GM10266 (cell line): ENCODE measurements around the gene MPL.
"Not testable (repeated sequence)": the region's sequence is repeated elsewhere in the genome, so short reads cannot be mapped to it uniquely, and the experiment has no call there.

Experiments used
- DNase-seq: peaks from one replicate; pipeline ENCODE4 v3.0.0; 2012; ENCODE audit errors: extremely low spot score
- TF ChIP-seq, protein P1 (sequence below): IDR thresholded peaks from 2 replicates; pipeline ENCODE4 v1.5.1; 2012; ENCODE audit warnings: mild to moderate bottlenecking, low read depth; ENCODE audit not compliant: control insufficient read depth, insufficient read depth; ENCODE audit errors: missing control alignments

The MPL gene

DNA sequence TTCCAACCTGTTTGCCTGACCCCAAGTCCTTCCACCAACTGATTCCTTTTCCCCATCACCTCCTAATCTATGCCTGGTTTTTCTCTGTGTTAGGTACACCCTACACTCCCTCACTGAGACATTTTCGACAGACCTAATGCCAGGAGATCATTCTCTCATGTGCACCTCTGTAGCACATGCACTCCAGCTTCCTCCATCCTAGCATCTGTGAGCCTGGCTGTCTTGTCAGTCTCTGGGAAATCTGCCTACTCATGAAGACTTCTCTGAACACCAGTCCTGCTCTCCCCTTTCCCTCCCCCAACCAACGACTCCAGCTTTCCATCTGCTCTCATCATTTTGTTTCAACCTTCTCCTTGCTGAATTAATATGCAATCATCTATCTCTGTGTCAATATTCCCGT, 51.0 kb downstream of the MPL start:
- no peak for DNase-seq
- TF ChIP-seq, protein P1, sequence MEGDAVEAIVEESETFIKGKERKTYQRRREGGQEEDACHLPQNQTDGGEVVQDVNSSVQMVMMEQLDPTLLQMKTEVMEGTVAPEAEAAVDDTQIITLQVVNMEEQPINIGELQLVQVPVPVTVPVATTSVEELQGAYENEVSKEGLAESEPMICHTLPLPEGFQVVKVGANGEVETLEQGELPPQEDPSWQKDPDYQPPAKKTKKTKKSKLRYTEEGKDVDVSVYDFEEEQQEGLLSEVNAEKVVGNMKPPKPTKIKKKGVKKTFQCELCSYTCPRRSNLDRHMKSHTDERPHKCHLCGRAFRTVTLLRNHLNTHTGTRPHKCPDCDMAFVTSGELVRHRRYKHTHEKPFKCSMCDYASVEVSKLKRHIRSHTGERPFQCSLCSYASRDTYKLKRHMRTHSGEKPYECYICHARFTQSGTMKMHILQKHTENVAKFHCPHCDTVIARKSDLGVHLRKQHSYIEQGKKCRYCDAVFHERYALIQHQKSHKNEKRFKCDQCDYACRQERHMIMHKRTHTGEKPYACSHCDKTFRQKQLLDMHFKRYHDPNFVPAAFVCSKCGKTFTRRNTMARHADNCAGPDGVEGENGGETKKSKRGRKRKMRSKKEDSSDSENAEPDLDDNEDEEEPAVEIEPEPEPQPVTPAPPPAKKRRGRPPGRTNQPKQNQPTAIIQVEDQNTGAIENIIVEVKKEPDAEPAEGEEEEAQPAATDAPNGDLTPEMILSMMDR, result no peak

DNA sequence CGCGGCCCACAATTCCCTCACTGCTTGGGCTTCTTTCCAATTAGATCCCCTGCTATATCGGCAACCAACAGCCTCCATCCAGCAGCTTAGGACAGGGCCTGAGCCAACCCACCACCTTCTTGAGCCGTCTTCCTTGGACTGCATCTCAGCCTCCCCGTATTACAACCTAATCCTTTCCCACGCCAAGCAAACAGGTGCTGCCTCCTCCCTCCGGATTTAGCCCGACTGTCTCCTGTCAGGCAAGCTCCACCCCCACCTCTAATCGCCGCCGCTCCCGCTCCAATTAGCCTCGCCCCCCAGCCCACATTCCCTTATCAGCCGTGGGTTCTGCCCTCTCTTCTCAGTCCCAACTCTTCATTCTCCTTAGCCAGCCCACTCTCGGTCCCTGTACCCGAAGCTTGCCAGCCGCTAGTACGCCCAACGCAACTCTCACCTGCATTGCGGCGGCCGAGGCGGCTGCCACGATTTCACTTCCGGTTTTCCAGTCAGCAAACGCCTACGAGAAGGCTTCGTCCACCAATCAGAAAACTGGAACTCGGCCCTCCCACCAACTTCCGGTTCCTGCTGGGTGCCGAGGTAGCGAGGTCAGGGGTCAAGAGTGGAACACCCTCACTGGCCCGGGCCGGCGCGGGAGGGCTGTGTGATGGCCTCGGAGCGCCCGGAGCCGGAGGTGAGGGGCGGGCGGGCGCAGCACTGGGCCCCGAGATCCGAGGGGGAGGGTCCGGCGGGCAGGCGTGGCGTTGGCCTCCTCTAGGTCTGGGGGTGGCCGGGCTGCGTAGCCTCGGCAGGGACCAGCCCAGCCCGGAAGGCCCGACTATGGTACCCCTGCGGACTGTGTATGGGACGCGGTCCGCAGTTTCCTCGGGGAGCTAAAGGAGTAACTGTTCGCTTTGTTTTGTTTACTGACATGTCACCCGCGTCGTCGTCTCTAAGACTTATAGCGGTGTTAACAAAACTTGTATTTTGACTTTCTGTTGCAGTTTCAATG, 52.0 kb downstream of the MPL start, which contains the start of the genes MED8 and SZT2:
MED8 (minus strand) TSS at position 475 of the 988 bp plus-strand sequence; CDS start at position 439, 36 bp downstream.
SZT2 (plus strand) TSS at position 574 of the 988 bp plus-strand sequence; CDS start at position 644, 70 bp downstream.
- peak; percentile 95 for DNase-seq
- TF ChIP-seq, protein P1, result no peak

DNA sequence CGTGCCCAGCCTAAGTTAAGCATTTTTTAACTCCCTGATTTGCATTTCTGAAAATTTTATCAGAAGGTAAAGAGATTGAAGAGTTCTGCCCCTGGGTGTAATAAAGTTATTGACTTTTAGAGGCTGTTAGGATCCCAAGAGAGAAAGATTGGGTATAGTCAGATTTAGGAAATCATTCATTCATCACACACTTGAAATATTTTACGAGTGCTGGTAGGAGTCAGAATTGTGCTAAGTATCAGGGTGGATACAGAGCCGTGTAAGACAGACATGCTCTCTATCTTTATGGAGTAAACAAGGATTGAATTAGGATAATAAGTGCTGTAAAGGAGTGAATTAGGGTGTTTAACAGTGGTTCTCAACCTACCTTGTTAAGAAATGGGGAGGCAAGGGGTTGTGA, 55.1 kb downstream of the MPL start:
- TF ChIP-seq, protein P1, result no peak
- DNase-seq, result no peak

DNA sequence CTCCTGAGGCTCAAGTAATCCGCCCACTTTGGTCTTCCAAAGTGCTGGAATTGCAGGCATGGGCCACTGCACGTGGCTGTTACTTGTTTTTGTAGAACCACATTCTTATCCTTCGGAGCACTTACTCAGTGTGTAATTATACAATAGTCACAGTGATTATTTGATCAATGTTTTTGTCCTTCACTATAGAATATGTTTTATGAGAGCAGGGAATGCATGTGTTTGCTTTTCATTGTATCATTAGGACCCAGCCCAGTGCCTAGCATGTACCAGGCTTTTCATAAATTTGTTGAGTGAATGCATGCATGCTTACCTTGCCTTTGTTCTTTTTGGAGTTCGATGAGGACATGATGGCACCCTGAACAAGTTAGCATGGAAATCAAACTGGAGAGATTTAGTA, 57.9 kb downstream of the MPL start:
- no peak for DNase-seq
- TF ChIP-seq, protein P1, result no peak

DNA sequence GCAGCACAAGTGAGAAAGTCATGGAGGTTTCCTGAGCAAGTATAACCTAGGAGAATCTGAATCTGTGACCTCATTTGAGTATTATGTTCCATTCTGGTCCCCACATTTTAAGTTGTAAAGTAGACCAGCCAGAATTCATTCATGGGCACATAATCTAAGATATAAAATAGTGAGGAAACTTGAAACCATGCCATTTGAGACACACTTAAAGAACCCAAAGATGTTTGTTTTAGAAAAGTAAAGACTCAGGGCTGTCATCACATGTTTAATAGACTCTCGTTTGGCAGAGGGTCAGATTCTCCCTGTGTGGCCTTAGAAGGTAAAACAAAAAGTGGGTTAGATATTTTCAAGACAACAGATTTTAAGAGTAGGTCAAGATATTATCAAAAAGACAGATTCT, 58.4 kb downstream of the MPL start:
- TF ChIP-seq, protein P1, result no peak
- DNase-seq, result no peak

DNA sequence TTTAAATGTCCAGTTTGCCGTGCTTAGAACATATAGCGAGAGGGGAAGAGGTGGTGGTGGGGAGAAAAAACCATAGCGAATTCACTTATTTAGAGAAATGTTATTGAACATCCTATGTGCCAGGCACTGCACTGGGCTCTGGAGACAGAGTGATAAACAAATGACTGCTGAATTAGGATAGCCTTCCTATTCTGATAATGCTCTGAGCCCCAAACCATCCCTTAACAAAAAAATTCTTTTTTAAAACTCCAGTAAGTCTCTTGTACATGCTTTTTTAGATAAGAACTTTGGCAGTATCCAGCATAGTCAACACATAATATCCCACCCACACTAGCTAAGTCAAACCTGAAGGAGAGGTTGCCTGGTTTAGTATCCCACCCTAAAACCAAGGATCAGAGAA, 60.6 kb downstream of the MPL start:
- TF ChIP-seq, protein P1, result no peak
- no peak for DNase-seq

DNA sequence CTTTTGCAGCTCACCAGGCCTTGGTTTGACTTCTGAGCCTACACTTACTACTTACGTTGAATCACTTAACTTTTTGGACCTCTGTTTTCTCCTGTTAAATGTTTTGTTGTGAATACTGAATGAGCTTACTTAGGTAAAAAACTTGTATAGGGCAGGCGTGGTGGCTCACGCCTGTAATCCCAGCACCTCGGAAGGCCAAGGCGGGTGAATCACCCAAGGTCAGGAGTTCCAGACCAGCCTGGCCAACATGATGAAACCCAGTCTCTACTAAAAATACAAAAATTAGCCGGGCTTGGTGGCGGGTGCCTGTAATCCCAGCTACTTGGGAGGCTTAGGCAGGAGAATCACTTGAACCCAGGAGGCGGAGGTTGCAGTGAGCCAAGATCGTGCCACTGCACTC, 62.8 kb downstream of the MPL start:
- not testable (repeated sequence) for DNase-seq
